ENCODE results near the gene CLEC4C.

CLEC4C gene

DNA sequence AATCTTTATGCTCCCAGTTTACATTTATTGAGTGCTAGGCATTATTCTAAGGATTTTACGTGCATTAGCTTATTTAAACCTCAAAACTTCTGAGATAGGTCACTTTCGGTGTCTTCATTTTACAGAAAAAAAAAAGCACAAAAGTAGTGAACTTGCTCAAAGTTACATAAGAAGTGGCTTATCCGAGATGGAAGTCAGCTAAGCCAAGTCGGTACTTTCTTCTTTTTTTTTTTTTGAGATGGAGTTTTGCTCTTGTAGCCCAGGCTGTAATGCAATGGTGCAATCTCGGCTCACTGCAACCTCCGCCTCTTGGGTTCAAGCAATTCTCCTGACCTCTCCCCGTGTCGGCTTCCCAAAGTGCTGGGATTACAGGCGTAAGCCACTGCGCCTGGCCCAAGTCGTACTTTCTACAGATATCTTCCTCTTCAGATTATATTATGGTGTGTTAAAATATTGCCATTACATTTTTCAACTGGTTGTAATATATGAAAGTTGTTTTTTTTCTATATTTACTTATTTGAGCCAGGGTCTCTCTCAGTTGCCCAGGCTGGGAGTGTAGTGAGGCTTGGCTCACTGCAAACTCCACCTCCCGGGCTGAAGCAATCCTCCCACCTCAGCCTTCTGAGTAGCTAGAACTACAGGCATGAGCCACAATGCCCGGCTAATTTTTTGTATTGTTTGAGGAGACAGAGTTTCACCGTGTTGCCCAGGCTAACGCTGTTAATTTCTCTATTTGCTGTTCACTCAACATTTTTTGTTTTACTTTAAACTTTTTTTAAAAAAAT, 27.0 kb downstream of the CLEC4C start:
- DNase-seq = no peak

DNA sequence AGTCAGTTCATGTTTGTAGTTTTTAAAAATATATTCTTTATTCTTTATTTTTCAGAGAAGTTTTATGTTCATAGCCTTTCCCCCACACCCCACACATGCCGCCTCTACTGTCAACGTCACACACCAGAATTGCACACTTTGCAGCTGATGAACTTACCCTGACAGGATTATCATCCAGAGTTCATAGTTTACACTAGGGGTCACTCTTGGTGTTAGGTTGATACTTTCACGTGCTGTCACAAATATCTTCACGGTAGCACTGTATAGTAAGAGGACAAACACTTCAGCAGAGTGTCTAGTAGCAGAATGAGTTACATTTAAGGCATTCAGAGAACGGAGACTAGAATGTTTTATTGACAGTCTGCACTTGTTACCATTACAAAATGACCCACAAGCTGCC, 30.8 kb downstream of the CLEC4C start:
- no peak for DNase-seq

DNA sequence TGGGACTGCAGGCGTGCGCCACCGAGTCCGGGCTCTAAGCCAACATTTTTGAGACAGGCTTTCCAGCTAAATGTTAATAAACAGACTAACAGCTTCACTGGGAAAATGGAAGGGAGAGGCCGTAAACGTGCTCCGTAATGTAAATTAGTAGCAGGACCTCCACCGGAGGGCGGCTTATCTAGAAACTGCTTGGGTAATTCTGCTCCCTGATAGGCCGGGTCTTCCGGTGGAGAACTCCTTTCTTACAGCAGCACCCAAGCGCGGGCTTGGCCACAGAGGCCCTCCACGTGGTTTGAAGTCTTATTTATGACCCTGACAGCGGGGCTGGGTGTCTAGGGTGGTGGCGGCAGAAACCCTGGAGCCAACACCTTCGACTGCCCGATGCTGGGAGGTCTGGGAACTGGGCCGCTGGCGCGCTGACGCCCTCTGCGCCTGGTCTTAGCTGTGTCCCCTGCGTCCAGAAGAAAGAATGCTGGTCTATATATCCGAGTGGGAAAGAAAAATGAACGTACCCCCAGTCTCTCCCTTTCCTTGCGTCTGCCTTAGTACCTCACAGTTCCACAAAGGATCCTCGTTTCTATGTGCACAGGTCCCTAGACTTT, 34.2 kb downstream of the CLEC4C start:
- DNase-seq = no peak

DNA sequence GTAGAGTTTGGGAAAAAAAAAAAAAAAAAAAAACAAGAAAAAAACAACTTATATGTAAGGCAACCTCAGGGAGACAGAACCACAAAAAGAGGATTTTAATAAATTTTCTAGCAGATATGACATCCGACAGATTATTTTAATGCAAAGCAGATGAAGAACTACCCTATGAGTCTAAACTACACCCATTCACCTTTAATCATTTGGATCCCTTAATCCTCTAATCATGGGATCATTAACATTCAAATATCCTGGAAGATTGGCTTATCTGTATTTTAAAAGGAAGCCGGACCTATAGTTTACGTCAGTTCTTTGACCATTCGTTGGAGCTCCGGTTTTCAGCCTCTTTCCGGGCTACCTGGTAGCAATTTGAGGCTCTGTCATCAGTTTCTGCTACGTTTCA, 36.0 kb downstream of the CLEC4C start, which contains the start of gene DPPA3:
DPPA3 (plus strand) TSS at position 301 of the 400 bp plus-strand sequence. CDS start 138 bp downstream, outside the sequence.
- no peak for DNase-seq

DNA sequence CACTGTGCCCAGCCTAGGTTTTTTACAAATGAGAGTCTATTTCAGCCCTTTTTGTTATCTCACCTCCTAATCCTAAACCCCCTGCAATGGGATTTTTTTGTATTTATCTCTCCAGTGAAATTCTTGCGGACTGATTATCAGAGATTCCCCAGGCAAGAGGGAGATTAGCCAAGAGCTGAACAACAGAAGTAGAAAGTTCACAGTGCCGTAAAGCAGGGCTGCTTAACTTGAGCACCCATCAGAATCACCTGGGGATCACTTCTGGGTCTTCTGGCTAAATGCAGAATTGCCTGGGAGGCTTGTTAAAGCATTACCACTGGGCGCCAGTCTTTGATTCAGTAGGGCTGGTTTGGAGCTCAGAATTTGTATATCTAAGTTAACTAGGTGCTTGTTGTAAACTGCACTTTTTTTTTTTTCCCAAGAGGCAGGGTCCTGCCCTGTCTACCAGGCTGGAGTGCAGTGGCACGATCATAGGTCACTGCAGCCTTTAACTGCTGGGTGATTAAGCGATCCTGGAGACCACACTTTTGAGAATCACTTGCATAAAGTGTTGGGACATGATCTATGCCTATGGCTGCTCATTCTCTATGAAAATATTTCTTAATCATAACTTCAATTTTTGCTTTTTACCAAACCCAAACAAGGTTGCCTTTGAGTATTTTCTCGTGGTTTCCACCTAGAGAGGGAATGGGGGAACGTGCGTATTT, 37.1 kb downstream of the CLEC4C start:
- no peak for DNase-seq

DNA sequence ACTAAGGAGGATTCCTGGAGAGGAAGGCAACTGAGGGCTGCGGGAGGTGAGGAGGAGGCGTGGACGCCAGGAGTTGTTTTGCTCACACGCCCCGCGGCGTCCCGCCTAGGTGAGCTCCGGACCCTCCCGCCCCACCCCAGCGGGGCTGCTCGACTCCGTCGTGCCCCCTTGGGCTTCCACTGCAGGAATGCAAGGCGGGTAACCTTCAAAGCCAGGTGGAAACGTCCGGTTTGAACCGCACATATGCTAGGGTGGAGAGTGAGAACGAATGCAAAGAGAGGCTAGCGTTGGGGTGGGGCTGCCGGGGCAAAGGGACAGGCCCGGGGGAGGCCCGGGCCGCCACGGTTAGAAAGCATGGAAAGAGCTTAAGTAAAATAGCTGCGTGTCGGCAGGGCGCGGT, 41.3 kb downstream of the CLEC4C start:
- no peak for DNase-seq

DNA sequence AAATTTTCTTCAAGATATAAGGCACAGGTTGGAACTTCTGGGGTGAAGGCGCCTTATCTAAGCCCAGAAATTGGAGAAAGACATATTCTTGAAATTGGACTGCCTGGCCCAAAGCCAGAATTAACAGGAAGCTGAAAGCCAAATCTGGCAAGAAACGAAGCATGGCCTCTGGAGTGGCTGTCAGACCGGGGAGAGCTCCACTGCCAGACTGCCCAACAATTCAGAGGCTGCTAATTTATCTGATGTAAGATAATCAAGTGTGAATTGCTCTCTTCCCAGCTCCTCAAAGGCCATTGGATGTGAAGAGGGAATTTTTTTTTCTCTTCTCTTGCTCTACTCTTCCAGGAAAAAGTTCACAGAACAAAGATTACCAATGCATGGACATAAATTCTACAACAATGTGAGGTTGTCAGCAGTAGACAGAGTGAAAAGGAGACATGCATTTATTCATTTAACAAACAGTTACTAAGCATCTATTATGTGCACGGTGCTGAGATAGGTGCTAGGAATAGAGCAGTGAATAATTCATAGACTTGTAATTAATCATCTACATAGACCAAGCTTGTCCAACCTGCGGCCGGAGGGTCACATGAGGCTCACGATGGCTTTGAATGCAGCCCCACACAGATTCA, 51.5 kb downstream of the CLEC4C start, which contains the start of gene GDF3:
GDF3 (minus strand) TSS at position 210 of the 632 bp plus-strand sequence; CDS start at position 163, 47 bp downstream.
- no peak for DNase-seq

DNA sequence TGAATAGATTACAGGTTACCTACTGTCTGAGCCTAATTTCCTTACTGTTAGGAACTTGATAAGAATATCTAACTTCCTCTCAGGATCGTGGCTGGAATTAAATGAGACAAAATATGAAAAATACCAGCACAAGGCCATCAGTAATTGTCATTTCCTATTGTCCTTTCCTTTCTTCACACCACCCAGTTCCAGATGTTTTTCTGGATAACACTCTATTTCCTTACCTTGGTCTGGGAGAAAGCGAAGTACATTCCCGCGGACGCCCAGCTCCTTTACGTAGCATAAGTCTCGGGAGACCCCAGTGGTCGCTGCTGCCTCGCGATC, 52.0 kb downstream of the CLEC4C start:
- no peak for DNase-seq

DNA sequence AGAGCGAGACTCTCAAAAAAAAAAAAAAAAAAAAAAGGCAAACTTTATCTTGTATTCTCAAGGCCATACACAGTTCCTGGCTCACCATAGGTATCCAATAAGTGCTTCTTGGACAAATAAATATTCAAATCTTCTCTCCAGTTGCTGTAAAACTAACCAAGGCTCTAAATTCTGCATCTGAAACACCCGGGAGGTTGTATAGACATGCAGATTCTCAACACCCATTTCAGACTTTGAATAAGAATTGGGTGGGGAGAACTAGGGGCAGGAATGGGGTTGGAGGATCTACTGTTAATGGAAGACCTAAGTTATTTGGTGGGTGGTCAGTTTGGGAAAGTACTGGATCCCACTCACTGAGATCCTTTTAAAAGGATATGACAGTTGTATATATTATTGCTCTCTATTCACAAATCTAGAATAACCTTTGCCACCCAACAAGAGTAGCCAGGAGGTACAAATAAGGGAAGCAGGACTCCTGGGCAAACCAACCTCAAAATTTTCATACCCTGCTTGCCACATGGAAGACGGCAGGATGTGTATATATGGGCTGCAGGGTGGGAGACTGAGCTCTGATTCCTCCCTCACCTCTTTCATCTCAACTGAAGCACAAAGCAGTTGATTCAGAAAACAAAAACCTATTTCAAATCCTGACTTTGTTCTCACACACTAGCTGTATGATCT, 52.5 kb downstream of the CLEC4C start:
- no peak for DNase-seq

DNA sequence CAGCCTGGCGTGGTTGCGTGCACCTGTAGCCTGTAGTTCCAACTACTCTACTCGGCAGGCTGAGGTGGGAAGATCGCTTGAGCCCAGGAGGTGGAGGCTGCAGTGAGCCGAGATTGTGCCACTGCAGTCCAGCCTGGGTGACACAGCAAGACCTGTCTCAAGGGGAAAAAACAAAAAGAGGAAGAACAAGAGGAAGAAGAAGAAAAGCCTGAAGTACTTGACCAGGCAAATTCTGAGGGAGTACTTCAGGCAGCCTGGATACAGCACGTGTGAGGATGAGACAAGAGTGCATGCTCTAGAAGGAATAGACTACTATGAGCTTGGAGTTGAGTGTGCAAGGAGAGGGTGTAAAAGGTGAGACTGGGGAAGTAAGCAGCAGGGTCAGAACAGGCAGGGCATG, 53.4 kb downstream of the CLEC4C start:
- no peak for DNase-seq

DNA sequence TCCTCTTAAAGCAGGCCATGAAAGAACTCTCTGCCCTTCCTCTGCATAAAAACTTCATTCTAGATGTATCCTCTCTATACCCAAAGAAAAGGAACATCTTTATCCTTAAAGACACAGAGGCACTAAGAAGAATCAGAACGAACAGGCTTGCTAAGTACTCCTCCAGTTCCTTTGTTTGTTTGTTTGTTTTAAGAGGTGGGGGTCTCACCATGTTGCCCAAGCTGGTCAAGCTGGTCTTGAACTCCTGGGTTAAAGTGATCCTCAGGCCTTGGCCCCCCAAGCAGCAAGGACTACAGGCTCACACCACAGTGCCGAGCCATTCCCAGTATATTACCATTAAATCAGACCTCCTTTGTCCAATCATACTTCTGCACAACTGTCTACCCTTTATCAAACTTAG, 65.6 kb downstream of the CLEC4C start:
- no peak for DNase-seq

Measured in COR-L47 (cell line).